Large intestine (tissue), 3 donors: Measurements from ENCODE around the gene MFSD11. TPM values are rescaled to one million over a fixed set of nuclear protein-coding genes. Genes with fewer than 3 reads are reported as not detected.

Experiments used
- DNase-seq, 2 donors: peaks; one replicate each; pipeline versions ENCODE4 v3.0.0 to v3.0.0-alpha.2; 2013
- H3K27ac ChIP-seq: one replicate; pipeline ENCODE4 v1.5.1; 2013; ENCODE audit warnings: low read length
- H3K27me3 ChIP-seq: 2 replicates; pipeline ENCODE4 v1.6.1; 2013; ENCODE audit warnings: low read length; ENCODE audit not compliant: control insufficient read depth, insufficient read depth
- H3K36me3 ChIP-seq: 2 replicates; pipeline ENCODE4 v1.6.1; 2013; ENCODE audit warnings: low read length; ENCODE audit not compliant: control insufficient read depth, insufficient read depth
- H3K4me1 ChIP-seq: one replicate; pipeline ENCODE4 v1.6.1; 2013; ENCODE audit warnings: low read length; ENCODE audit not compliant: control insufficient read depth, insufficient read depth
- H3K4me3 ChIP-seq: one replicate; pipeline ENCODE4 v1.5.1; 2013; ENCODE audit warnings: low read length
- H3K9me3 ChIP-seq: one replicate; pipeline ENCODE4 v1.6.1; 2013; ENCODE audit warnings: mild to moderate bottlenecking, low read depth, low read length, moderate library complexity; ENCODE audit not compliant: control insufficient read depth
- whole genome bisulfite sequencing: methylation state at CpG from one replicate; pipeline ENCODE4 v1.1.5; 2013; ENCODE audit warnings: low lambda C conversion rate; ENCODE audit not compliant: insufficient coverage; 5-methylcytosine and 5-hydroxymethylcytosine counted together
- polyA plus RNA-seq: library from polyadenylated mRNA; unstranded; fragments of 120-200 nt; gene quantifications from one replicate; pipeline ENCODE4 v1.2.1, GENCODE V29; 2013

Gene MFSD11
- polyA plus RNA-seq, 1 donor: 28.8 TPM

DNA sequence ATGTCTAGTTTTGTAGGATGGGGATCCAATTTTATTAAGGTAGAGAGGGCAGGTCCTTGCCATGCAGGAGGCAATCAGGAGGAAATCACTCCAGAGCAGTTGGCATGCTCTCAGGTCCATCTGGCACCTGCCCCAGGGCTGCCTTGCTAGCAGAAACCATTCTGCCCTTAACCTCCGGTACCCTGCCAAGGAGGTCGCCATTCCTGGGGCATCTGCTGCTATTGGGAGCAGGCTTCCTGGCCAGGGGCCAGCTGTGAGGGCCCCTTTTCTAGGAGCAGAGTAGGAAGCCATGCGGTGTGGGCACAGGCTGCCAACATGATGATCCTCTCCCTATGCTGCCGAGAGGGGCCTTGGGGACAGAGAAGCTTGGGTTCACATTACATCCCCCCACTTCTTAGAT lies 82.6 kb downstream of the MFSD11 start:
- no CpG with 5 or more reads among the region's 4 CpGs for WGBS
- Histone ChIP-seq H3K36me3 (no peaks in the 10 kb centered on the region), H3K9me3 (no peaks in the 10 kb centered on the region), H3K4me1 (no peaks in the 10 kb centered on the region), H3K27ac (no peak overlapping the region), H3K4me3 (no peak overlapping the region), H3K27me3 (peaks cover 2% of the 10 kb centered on the region)
- no peak for DNase-seq

DNA sequence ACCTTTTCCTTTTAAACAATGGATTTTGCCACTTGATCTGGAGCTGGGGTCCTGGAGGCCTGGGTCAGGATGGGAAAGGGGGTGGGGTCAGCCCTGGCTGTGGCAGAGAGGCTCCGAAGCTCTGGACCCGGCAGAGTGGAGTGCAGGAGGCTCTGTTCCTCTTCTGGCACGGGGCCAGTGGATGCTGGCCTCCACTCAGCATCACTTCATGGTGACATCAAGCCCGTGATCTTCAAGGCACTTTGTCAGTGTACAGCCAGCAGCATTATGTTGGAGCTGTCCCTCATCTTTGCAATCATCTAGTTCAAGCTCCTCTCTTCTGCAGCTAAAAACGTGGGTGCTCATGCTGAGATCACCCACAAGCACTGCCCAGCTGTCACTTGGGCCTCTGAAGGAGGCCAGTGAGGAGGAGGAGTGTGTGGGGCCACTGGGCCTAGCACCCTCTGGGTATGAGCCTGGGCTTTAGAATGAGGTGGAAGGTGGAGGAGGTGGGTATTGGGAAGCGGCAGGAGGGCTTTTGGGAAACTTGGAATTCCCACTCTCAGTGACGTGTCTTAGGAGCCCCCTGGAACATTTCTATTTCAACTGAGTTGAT lies 84.4 kb downstream of the MFSD11 start:
- Histone ChIP-seq H3K4me3 (no peak overlapping the region), H3K9me3 (no peaks in the 10 kb centered on the region), H3K27me3 (peaks cover 2% of the 10 kb centered on the region), H3K27ac (no peak overlapping the region), H3K4me1 (no peaks in the 10 kb centered on the region), H3K36me3 (no peaks in the 10 kb centered on the region)
- no CpG with 5 or more reads among the region's 7 CpGs for whole genome bisulfite sequencing
- no peak for DNase-seq

DNA sequence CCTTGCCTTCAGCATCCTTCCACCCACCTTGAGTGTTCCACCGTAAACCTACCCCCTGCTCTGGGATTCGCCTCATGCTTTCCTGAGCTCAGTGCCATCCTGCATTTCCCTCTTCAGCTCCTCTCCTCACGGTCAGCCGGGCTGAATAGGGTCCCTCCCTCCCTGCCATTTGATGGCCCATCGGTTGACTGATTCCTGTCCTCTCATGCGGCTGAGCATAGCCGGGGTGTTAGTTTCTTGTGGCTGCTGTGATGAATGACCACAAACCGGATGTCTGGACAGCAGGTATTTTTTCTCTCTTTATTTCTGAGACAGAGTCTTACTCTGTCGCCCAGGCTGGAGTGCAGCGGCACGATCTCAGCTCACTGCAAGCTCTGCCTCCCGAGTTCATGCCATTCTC lies 86.2 kb downstream of the MFSD11 start:
- Histone ChIP-seq H3K27ac (no peak overlapping the region), H3K4me3 (no peak overlapping the region), H3K27me3 (peaks cover 2% of the 10 kb centered on the region), H3K9me3 (no peaks in the 10 kb centered on the region), H3K36me3 (no peaks in the 10 kb centered on the region), H3K4me1 (no peaks in the 10 kb centered on the region)
- WGBS: 100% methylated on average over 1 of the region's 12 CpGs
- DNase-seq: no peak

DNA sequence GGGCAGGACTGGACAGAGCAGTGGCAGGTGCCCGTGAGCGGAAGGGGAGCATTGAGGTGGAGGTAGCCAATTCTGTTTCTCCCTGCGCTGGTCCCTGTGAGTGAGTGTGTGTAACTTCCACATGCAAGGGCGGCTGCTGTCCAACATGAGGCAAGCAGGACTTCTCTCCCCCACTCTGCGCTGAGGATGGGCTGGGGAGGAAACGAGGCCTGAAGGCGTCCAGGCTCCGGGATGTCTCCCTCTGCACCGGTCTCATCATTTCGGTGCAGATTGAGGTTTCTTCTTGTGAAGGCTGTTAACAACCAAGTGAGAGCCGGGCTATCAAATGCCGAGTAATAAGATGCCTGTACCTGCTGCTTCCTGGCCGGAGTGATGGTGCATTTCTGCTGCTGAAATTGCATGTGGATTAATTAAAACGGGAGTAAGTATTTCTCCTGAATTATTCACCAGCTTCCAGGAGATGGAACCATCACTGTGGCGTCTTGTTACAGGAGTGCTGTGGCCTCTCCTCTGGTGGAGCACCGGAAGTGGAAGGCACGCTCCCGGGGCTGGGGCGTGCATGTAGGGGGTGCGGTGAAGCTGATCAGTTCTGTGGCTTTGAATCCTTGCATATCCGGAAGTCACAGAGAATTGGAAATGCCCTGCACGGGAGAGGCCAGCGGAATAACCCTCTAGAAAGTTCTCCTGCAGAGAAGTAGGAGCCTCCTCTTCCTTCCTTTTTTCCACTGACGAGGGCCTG lies 88.6 kb downstream of the MFSD11 start:
- H3K36me3 ChIP-seq: no peaks in the 10 kb centered on the region
- H3K27ac ChIP-seq: no peak overlapping the region
- WGBS: 90% methylated on average over 2 of the region's 24 CpGs
- no peaks in the 10 kb centered on the region for H3K9me3 ChIP-seq
- H3K4me1 ChIP-seq: no peaks in the 10 kb centered on the region
- H3K27me3 ChIP-seq: no peaks in the 10 kb centered on the region
- DNase-seq: no peak
- no peak overlapping the region for H3K4me3 ChIP-seq

DNA sequence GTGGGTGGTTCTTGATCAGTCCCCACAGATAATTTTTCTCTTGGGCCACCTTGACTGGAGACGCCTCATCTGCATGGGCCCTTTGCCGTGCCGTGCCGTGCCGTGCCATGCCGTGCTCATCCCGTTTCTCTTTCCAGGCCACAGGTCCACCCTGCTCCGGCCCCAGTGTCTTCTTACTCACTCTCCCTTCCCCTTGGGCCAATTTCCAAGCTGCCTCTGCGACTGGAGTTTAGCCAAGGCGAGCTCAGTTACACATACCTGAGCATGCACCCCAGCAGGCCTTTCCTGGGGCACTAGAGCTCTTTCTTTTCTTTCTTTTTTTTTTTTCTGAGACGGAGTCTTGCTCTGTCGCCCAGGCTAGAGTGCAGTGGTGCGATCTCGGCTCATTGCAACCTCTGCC lies 89.8 kb downstream of the MFSD11 start:
- H3K4me1 ChIP-seq: no peaks in the 10 kb centered on the region
- no peak for DNase-seq
- no peak overlapping the region for H3K27ac ChIP-seq
- H3K36me3 ChIP-seq: no peaks in the 10 kb centered on the region
- 86% methylated on average over 7 of the region's 14 CpGs for WGBS
- H3K9me3 ChIP-seq: no peaks in the 10 kb centered on the region
- no peaks in the 10 kb centered on the region for H3K27me3 ChIP-seq
- no peak overlapping the region for H3K4me3 ChIP-seq

Other genes with a start within 250 kb of the MFSD11 start
- gene RHBDF2, start 236.7 kb upstream of the MFSD11 start, polyA plus RNA-seq: 35.2 TPM
- 14.1 TPM for gene CYGB, start 200.4 kb upstream of the MFSD11 start, polyA plus RNA-seq
- 4.7 TPM for gene PRCD, start 198.1 kb upstream of the MFSD11 start, polyA plus RNA-seq
- gene ST6GALNAC2, start 152.3 kb upstream of the MFSD11 start, polyA plus RNA-seq: 3.9 TPM
- 141 TPM for gene ST6GALNAC1, start 94.4 kb upstream of the MFSD11 start, polyA plus RNA-seq
- gene MXRA7, start 27.2 kb upstream of the MFSD11 start, polyA plus RNA-seq: 55.5 TPM
- 32.7 TPM for gene JMJD6, start 11.5 kb upstream of the MFSD11 start, polyA plus RNA-seq
- gene METTL23, start 11.3 kb upstream of the MFSD11 start, polyA plus RNA-seq: 38.8 TPM
- gene SRSF2, start 788 bp upstream of the MFSD11 start, polyA plus RNA-seq: 258 TPM
- 1.4 TPM for gene MGAT5B, start 130.3 kb downstream of the MFSD11 start, polyA plus RNA-seq